Fibroblast of lung (primary cell): ENCODE results near the gene NDUFB2. TPM values are rescaled to one million over a fixed set of nuclear protein-coding genes. Genes with fewer than 3 reads are reported as not detected.

ENCODE experiments used
- DNase-seq, 2 donors: peaks; one replicate each; pipeline versions ENCODE4 v3.0.0 to v3.0.0-alpha.2; 2010; ENCODE audit warnings: low read depth in 2 of 2
- H2AFZ ChIP-seq: 2 replicates; pipeline ENCODE4 v1.5.1; 2012; ENCODE audit warnings: low read length, control low read depth, inconsistent platforms
- H3K27ac ChIP-seq: 2 replicates; pipeline ENCODE4 v1.5.1; 2011; ENCODE audit warnings: low read length, control low read depth; ENCODE audit not compliant: insufficient read depth
- H3K27me3 ChIP-seq: 2 replicates; pipeline ENCODE4 v1.5.1; 2011; ENCODE audit warnings: mild to moderate bottlenecking, low read length; ENCODE audit not compliant: control insufficient read depth, insufficient read depth
- H3K36me3 ChIP-seq: 2 replicates; pipeline ENCODE4 v1.5.1; 2011; ENCODE audit warnings: low read length; ENCODE audit not compliant: control insufficient read depth, insufficient read depth
- H3K4me1 ChIP-seq: 2 replicates; pipeline ENCODE4 v1.5.1; 2011; ENCODE audit warnings: low read length; ENCODE audit not compliant: control insufficient read depth, insufficient read depth; ENCODE audit errors: extremely low read depth
- H3K4me2 ChIP-seq: 2 replicates; pipeline ENCODE4 v1.5.1; 2011; ENCODE audit warnings: low read length, control low read depth; ENCODE audit not compliant: insufficient read depth; ENCODE audit errors: extremely low read depth
- H3K4me3 ChIP-seq, 4 experiments: fragments of 200-600 bp in 1 of 4; sonication (generic) in 1 of 4; replicated peaks in 1 of 4; 2 replicates each; pipeline ENCODE4 v1.5.1; 2011 to 2016; ENCODE audit warnings: low read length in 4 of 4, low read depth in 3 of 4, mild to moderate bottlenecking in 3 of 4, control low read depth in 2 of 4, inconsistent platforms in 1 of 4, mixed read lengths in 1 of 4; ENCODE audit not compliant: insufficient read depth in 1 of 4; ENCODE audit errors: control extremely low read depth in 1 of 4
- H3K79me2 ChIP-seq: 2 replicates; pipeline ENCODE4 v1.5.1; 2012; ENCODE audit warnings: mild to moderate bottlenecking, low read length, inconsistent platforms; ENCODE audit not compliant: control insufficient read depth, insufficient read depth
- H3K9ac ChIP-seq: 2 replicates; pipeline ENCODE4 v1.5.1; 2011; ENCODE audit warnings: mild to moderate bottlenecking, low read length, control low read depth; ENCODE audit not compliant: insufficient read depth
- H3K9me3 ChIP-seq: 2 replicates; pipeline ENCODE4 v1.5.1; 2012; ENCODE audit warnings: low read depth, low read length; ENCODE audit not compliant: control insufficient read depth, insufficient read depth
- H4K20me1 ChIP-seq: 2 replicates; pipeline ENCODE4 v1.5.1; 2011; ENCODE audit warnings: low read length; ENCODE audit not compliant: control insufficient read depth, insufficient read depth; ENCODE audit errors: extremely low read depth
- CTCF ChIP-seq, 2 donors: IDR thresholded peaks in 1 of 2; conservative IDR thresholded peaks in 1 of 2; 1 replicate in 1 of 2; 2 replicates in 1 of 2; pipeline ENCODE4 v1.5.1; 2011 to 2012; ENCODE audit warnings: low read length in 2 of 2, control low read depth in 1 of 2, inconsistent platforms in 1 of 2, low read depth in 1 of 2, mild to moderate bottlenecking in 1 of 2
- EZH2 ChIP-seq: IDR thresholded peaks from 2 replicates; pipeline ENCODE4 v1.5.1; 2012; ENCODE audit warnings: low read length, control low read depth, mild to moderate bottlenecking; ENCODE audit errors: missing control alignments
- polyA plus RNA-seq, 2 donors: library from polyadenylated mRNA; depleted of rRNA in 1 of 2; stranded (reverse) in 1 of 2; unstranded in 1 of 2; fragments of >200 nt; gene quantifications; 2 replicates each; pipeline ENCODE4 v1.2.1, GENCODE V29; 2011 to 2012; ENCODE audit warnings: missing spikeins in 1 of 2
- total RNA-seq: library from RNA; depleted of rRNA; stranded (reverse); fragments of >200 nt; gene quantifications from 2 replicates; pipeline ENCODE4 v1.2.1, GENCODE V29; 2014

Gene NDUFB2
- total and polyA plus RNA-seq, 2 donors (not counting 1 experiment from before 2014, with no cell fraction given): 116 to 283 TPM

GRCh38 chr7:140679186-140679585 is 17.3 kb upstream of the NDUFB2 start:
- Histone ChIP-seq H3K9me3 (no peaks in the 10 kb centered on the region), H3K79me2 (no peaks in the 10 kb centered on the region), H3K4me2 (no peak overlapping the region), H3K4me1 (peaks cover 4% of the 10 kb centered on the region), H3K36me3 (peaks cover 4% of the 10 kb centered on the region), H2AFZ (no peak overlapping the region), H3K9ac (no peak overlapping the region), H3K27me3 (no peaks in the 10 kb centered on the region), H3K27ac (no peak overlapping the region), H4K20me1 (no peaks in the 10 kb centered on the region), H3K4me3 (no peak overlapping the region)
- no peak for DNase-seq
- no peak for TF ChIP-seq CTCF (conservative IDR thresholded peaks at IDR 0.05 in 1 of 2, IDR thresholded peaks at IDR 0.05 in 1 of 2; ENCODE audit: low read depth in 1 of 2, low read length in 2 of 2)
- TF ChIP-seq EZH2: no peak

GRCh38 chr7:140680886-140681285 is 15.6 kb upstream of the NDUFB2 start:
- DNase-seq: no peak
- no peaks in the 10 kb centered on the region for H3K4me1 ChIP-seq
- no peak overlapping the region for H3K27ac ChIP-seq
- H3K9me3 ChIP-seq: no peaks in the 10 kb centered on the region
- H3K9ac ChIP-seq: no peak overlapping the region
- H3K79me2 ChIP-seq: no peaks in the 10 kb centered on the region
- peaks cover 4% of the 10 kb centered on the region for H3K36me3 ChIP-seq
- no peaks in the 10 kb centered on the region for H3K27me3 ChIP-seq
- no peaks in the 10 kb centered on the region for H4K20me1 ChIP-seq
- no peak for TF ChIP-seq CTCF (conservative IDR thresholded peaks at IDR 0.05 in 1 of 2, IDR thresholded peaks at IDR 0.05 in 1 of 2; ENCODE audit: low read depth in 1 of 2, low read length in 2 of 2)
- TF ChIP-seq EZH2: no peak
- no peak overlapping the region for H3K4me2 ChIP-seq
- H3K4me3 ChIP-seq: no peak overlapping the region
- H2AFZ ChIP-seq: no peak overlapping the region

GRCh38 chr7:140681766-140682165 is 14.7 kb upstream of the NDUFB2 start:
- DNase-seq: no peak
- H3K79me2 ChIP-seq: no peaks in the 10 kb centered on the region
- no peak overlapping the region for H3K27ac ChIP-seq
- H3K4me2 ChIP-seq: no peak overlapping the region
- H3K27me3 ChIP-seq: no peaks in the 10 kb centered on the region
- no peak overlapping the region for H3K4me3 ChIP-seq
- no peak overlapping the region for H3K9ac ChIP-seq
- no peak overlapping the region for H2AFZ ChIP-seq
- no peaks in the 10 kb centered on the region for H3K4me1 ChIP-seq
- H3K36me3 ChIP-seq: peaks cover 4% of the 10 kb centered on the region
- TF ChIP-seq EZH2: no peak
- TF ChIP-seq CTCF (conservative IDR thresholded peaks at IDR 0.05 in 1 of 2, IDR thresholded peaks at IDR 0.05 in 1 of 2; ENCODE audit: low read depth in 1 of 2, low read length in 2 of 2): no peak
- H4K20me1 ChIP-seq: no peaks in the 10 kb centered on the region
- no peaks in the 10 kb centered on the region for H3K9me3 ChIP-seq
